Measurements from ENCODE around the gene TNK2.
"Not testable (repeated sequence)": the region's sequence is repeated elsewhere in the genome, so short reads cannot be mapped to it uniquely, and the experiment has no call there.

TNK2 gene

DNA sequence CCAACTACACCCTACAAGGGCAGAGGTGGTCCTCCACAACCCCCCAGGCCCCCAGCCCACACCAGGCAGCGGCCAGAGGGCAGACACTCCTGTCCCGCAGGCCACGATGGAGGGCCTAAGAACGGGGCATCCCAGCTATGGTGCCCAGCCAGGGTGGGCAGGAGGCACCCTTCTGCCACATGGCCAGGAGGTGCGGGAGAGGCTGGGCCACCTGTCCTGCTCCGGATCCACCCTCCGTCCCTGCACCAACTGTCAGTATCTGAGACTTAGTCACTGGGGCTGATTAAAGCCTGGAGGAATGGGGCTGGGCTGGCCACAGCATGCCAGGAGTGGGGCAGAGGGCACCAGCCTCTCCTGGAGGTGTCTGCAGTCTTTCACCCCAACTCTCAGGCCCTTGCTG, 37.9 kb downstream of the TNK2 start:
- no peak for DNase-seq (ENCODE audit: low read depth in 2 of 2)

- no peak for DNase-seq (ENCODE audit: low read depth in 2 of 2)
Measured at GRCh38 chr3:195869413-195870001, 38.8 kb downstream of the TNK2 start.

DNA sequence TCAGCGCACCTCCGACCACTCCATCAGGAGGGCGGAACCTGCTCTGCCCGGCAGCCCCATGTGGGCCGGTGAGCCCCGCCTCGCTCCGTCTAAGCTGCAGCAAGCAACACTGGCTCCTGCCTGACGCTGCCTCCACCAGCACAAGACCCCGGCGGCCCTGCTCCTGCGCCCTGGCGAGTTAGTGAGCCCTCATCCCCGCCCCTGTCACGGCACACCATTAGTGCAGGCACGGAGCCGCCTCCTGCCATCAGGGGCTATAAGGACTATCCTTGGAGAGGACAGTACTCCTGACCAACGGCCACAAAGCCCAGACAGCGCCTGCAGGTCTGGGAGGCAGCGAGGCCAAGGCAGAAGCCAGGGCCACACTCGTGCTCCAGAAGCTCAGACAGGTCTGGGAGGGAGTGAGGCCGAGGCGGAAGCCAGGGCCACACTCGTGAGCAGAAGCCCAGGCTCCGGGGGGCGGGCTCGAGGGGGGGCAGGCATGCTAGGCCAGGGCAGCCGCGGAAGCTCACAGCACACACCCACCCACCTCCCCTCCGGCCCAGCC, 39.4 kb downstream of the TNK2 start:
- DNase-seq (ENCODE audit: low read depth in 2 of 2): no peak

DNA sequence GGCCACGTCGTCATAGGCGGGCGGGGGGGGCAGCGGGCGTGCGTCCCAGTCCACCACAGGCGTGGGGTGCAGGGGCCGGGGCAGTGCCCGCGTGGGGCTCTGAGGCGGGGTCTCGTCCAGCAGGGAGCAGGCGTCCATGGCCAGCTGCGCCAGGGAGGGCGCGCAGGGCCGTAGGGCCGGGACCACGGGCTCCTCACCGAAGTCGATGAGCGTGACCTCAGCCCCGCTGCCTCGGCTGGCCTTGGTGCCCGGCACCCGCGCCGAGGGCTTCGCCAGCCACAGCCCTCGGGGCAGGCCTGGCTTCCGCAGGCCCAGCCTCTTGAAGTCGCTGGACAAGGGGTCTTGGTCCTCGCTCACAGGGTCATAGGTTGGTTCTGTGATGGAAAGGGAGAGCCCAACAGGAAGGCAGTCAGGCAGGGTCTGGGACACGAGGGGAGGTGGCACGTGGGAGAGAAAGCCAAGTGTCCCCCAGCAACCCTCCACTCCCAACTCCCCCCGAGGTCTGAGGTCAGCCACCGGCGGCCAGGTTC, 40.0 kb downstream of the TNK2 start:
- no peak for DNase-seq (ENCODE audit: low read depth in 2 of 2)

DNA sequence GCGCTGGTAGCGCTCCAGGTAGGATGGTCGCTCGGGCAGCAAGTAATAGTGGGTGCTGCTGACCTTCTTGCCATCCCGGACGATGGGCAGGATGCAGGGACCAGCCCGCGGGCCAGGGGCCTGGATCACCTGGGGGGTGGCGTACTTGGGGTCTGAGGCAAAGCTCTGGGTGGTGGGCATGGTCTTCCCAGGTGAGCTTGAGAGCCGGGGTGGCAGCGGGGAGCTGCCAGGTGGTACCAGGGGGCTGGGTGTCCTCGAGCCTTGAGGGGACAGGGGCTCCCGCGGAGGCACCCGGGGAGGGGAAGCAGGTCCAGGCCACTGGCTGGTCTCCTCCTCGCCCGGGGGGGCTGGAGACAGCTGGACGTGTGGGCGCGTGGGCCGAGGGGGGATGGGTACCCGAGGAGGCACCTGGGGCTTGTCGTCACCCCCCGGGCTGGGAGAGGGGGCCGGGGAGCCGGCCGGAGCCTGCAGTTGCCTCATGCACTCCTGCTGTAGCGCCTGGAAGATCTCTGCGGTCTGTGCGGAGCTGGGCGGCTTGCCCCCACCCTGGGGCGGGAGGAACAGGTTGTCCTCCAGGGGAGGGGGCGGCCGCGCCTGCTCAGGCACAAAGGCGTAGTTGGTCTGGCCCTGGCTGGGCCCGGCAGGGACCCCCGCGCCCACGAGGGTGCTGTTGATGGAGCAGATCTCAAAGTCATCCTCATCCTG, 40.6 kb downstream of the TNK2 start:
- no peak for DNase-seq (ENCODE audit: low read depth in 2 of 2)

- DNase-seq (ENCODE audit: low read depth in 2 of 2): no peak
Measured at GRCh38 chr3:195866686-195867511, 41.5 kb downstream of the TNK2 start.

- no peak for DNase-seq (ENCODE audit: low read depth in 2 of 2)
Measured at GRCh38 chr3:195865752-195866151, 42.6 kb downstream of the TNK2 start.

DNA sequence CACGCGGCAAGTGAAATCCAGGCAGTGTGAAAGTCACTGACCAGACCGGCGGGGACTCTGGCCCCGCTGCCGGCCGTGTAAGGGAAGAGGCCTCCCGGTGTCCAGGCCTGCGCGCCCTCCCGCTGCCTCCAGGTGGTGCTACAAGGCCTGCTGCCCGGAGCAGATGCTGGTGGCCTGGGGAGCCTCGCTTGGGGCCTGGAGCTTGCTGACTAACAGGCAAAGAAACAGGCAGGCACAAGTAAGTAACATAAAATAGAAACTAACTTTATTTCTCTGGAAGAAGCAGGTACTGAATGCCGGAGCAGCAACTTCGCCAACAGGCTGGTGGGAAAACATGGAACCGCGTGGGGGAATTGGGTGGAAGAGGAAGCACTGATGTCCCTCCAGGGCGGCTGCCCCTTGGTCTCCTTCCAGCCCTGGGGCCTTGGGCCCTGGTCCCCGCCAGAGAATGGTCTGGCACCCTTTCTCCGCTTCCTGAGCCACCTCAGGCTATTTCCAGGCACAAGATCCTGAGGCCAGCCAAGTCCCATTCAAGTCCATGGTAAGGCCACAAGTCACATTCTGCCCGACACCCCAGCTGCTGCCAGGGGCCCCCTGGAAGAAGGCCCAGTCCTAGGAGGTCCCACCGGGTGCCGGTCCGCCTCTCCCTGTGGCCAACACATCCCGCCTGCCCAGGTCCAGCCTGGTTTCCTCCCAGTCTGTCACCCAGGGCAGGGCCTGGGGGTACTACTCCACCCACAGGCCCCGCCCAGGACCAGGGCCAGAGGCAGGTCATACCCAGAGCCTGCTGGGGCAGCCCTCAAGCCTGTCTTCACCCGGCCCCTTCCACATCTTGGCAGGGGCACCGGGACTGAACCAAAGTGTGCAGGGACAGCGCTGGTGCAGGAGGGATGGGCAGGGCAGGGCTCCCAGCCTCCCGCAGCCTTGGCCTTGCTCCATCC, 45.0 kb downstream of the TNK2 start:
- DNase-seq (ENCODE audit: low read depth in 2 of 2): peak; percentile 52 to 72

GRCh38 chr3:195862318-195862717, 46.0 kb downstream of the TNK2 start:
- not testable (repeated sequence) for DNase-seq (ENCODE audit: low read depth in 2 of 2)

GRCh38 chr3:195860456-195860855, 47.9 kb downstream of the TNK2 start:
- DNase-seq (ENCODE audit: low read depth in 2 of 2): no peak

GRCh38 chr3:195859846-195860411, 48.4 kb downstream of the TNK2 start:
- DNase-seq (ENCODE audit: low read depth in 2 of 2): no peak

GRCh38 chr3:195859061-195859845, 49.1 kb downstream of the TNK2 start:
- peak; percentile 42 to 69 for DNase-seq (ENCODE audit: low read depth in 2 of 2)

DNA sequence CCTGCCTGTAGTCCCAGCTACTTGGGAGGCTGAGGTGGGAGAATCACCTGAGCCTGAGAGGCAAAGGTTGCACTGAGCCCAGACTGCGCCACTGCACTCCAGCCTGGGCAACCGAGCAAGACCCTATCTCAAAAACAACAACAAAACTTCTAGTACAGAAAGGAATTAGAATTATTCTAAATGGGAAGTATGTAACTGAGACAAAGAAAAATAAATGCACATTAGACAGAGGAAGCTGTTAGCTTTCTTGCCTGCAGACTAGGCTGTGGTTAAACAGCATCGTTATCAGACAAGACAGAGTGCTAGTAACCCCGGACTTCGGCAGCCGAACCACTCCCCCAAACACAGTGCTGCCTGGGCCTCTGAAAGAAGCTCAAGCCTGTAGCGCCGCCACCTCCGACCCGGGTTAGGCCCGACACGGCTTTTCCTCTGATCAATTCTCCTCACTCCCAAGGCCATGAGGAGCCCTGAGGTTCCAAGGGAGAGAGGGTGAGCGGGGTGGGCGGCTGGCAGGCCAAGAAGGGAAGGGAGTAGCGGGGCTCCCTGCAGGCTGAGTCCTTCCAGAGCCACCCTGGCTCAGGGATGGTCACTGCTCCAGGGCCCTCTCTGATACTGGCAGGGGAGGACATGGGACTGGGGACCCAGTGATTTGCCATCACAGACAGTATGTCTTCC, 51.8 kb downstream of the TNK2 start:
- no peak for DNase-seq (ENCODE audit: low read depth in 2 of 2)

- DNase-seq (ENCODE audit: low read depth in 2 of 2): no peak
Measured at GRCh38 chr3:195855471-195856409, 52.6 kb downstream of the TNK2 start.

DNA sequence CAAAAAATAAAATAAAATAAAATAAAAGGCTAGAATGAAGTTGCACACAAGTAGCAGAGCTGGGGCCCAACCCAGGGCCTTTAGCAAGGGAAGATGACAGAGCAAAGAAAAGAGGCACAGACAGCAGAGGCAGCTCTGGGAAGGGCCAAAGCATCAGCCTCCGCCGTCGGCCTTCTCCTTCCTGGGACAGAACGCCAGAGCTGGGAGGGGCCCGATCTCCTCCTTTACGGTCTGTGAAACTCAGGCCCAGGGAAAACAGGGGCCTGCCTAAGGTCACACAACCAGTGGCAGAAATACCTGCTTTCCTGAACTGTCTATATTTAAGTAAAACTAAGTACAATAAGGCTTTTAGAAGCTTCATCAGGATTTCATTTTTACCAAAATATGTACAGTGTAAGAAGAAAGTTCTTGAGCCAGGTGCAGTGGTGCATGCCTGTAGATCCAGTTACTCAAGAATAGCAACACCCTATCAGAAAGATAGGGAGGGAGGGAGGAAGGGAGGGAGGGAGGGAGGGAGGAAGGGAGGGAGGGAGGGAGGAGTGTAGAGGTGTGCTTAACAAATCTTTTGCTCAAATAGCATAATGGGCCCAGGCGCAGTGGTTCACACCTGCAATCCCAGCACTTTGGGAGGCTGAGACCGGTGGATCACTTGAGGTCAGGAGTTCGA, 53.6 kb downstream of the TNK2 start:
- DNase-seq (ENCODE audit: low read depth in 2 of 2): no peak

- no peak for DNase-seq (ENCODE audit: low read depth in 2 of 2)
Measured at GRCh38 chr3:195853996-195854395, 54.4 kb downstream of the TNK2 start.

DNA sequence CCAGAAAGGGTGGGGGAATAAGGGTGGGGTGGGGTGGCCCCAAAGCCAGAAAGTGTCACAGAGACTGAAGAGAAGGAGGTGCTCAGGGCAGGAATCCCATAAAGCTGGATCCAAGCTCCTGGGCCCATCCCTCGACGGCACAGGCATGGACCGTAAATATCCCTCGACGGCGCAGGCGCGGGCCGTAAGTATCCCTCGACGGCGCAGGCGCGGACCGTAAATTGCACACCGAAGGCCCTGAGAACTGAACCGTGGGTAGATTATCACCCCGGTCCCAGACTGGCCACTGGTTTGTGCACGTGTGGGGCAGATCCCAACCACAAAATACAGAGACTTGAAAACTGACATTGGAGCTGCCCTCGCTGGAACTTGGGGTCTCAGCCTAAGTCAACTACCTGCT, 55.3 kb downstream of the TNK2 start:
- no peak for DNase-seq (ENCODE audit: low read depth in 2 of 2)
